Daoy (cell line): Measurements from ENCODE around the gene VCL. TPM values are rescaled to one million over a fixed set of nuclear protein-coding genes. Genes with fewer than 3 reads are reported as not detected.
A peak's percentile ranks its signal among the peaks of the same experiment; 100 is the strongest.

Source experiments
- DNase-seq: peaks from one replicate; pipeline ENCODE4 v3.0.0-alpha.2; 2015; ENCODE audit warnings: low read depth
- total RNA-seq: library from RNA; depleted of rRNA; stranded (reverse); fragments of >200 nt; shearing (Covaris generic); gene quantifications from 2 replicates; pipeline ENCODE4 v1.2.3, GENCODE V29; 2014

VCL gene
- total RNA-seq, 1 experiment from 2014 or later = 98.4 TPM

DNA sequence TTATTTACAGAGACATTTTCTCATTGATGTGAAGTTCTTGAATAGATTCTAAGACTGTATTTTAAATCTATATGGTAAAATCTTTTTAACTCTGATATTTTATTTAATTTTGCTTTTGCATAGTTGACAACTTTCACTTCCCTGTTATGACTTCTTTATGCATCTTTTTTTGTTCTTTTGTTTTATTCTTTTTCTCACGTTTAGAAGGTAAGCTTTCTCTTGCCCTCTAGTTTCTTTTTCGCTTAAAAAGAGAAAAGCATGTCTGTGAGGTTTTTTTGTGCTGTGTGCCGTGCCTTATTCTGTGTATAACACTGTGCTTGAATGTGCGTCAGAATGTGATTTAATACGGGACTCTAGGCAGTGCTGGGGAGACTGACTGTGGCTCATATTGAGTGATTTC, 78.0 kb downstream of the VCL start:
- DNase-seq = no peak

GRCh38 chr10:74076961-74077360, 79.0 kb downstream of the VCL start:
- DNase-seq = no peak

GRCh38 chr10:74077416-74077815, 79.5 kb downstream of the VCL start:
- no peak for DNase-seq

DNA sequence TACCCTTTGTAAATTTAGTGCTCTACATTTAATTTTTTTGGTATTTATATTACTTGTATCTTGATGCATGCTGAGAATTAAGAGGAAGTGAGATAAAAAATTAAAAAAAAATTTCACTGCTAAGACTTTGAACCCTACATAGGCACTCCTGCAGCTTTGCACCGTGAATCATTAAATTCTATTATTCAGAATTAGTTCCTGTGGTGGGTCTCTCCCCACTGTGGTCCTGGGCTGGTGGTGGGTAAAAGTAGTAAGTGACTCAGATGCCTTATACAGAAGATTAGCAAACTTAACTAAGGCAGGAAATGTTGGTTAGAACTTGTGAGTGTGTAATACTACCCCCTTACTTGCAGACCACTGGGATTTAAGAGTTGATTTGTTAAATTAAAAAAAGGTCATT, 80.1 kb downstream of the VCL start:
- peak; percentile 73 for DNase-seq

- DNase-seq = peak; percentile 31
Observed at GRCh38 chr10:74079028-74079935, 81.4 kb downstream of the VCL start.

DNA sequence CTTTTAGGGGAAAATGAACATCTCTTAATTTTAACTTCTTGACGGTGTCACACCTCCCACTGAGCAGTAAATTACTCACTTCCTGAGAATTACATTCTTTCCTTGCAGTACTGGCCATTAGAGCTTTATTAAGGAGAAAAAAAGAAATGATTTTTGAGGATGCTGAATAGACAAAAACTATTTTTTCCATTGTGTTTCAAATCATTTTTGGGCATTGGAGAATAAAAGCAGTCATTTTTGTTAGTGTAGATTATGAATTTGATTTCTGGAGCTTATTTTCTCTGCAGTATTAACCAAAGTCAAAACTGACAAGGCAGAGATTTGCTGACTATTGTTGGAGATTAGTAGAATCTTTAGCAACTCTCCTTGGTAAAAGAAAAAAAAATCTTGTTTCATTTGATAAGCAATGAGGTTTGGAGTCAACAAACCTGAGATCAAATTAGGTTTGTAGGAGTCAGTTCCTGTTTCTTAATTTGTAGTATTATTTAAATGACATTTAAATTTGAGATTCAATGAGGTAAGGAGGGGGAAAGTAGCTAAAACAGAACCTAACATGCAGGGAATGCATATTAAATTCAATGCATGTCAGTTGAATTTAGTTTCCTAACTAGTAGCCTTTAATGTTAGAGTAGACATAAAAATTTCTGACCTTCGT, 82.1 kb downstream of the VCL start:
- DNase-seq = peak; percentile 50

DNA sequence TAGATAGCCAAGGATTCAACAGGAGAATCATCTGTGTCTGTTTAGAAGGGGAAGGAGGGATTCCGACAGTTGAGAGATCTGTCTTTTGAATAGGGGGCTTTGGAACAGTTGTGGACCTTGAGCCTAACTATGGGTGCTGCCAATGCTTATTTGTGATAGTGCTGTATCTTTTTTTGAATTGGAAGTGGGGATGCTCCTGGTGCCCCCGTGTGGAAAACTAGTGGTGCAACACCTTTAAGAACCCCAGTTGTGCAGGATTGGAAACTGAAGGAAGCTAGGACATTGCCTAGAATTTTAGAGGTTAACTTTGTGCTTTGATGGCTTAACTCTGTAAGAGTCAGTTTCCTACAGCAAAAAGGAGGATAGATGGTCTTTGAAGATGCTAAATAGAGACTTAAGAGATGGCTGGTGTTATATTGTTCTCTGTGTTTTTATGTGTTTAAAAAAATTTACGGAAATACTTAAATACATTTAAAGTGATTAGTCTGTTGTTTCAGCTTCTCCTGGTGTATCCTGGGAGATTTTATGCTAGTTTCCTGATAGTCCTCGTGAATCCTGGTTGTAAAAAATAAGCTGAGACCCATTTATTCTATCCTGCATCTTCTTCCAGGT, 83.4 kb downstream of the VCL start:
- peak; percentile 55 for DNase-seq

DNA sequence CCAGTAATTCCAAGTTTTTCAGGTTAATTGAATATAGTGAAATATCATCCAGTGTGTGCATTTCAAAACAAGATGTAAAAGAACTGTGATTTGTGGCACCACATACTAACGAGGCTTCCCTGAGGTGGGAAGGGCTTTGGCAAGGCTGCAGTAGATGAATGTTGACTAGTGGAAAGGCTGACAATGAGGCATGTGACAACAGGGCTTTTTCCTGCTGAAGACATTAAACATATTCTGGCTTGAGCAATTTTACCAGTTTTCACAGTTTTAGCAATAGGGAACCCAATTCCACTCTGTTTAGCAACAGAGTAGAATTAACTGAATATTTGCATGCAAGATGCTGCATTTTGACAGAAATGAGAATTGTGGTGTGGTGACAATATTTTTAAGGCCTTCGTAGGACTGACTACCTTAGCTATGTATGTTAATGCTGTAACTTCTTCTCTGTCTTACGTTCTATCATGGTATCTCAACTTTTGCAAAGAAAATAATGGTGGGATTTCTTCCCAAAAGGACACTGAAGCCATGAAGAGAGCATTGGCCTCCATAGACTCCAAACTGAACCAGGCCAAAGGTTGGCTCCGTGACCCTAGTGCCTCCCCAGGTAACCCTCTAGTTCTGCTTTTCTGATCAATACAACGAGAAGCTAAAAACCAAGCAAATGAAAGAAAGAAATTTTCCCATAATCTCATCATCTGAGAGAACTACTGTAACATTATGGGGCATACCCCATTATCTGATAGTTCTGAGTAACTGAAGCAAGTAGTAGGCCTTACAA, 84.2 kb downstream of the VCL start:
- no peak for DNase-seq

DNA sequence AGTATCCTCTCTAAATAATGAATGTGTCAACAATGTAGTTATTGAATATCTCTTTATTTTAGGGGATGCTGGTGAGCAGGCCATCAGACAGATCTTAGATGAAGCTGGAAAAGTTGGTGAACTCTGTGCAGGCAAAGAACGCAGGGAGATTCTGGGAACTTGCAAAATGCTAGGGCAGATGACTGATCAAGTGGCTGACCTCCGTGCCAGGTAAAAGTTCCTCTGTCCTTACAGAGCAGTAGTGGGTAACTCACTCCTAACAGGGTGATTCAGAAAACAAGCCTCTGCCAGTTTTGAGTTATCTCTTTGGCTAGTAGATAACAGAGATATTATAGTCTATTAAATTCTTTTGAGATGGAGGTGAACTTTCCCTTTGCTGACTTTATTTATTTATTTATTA, 85.4 kb downstream of the VCL start:
- DNase-seq = no peak

- DNase-seq = no peak
Observed at GRCh38 chr10:74084955-74085354, 87.0 kb downstream of the VCL start.

DNA sequence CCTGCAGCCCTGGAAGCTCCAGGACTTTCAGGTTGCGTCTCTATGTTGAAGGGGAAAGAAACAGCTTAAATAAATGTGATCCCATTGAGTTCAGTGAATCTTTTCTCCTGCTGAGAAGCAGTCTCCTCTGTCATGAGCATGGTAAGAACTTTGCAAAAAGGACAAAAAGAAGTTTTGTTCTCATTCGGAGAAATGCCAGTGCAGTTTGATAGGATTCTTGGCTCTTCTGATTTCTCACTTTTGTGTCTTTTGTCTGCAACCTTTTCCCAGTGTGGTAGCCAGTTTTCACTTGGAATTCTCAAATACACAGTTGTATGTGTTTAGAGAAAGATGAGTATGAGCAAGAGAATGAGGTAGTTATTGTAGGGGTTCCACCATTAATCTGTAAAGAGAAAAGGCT, 88.4 kb downstream of the VCL start:
- no peak for DNase-seq

- DNase-seq = no peak
Observed at GRCh38 chr10:74088722-74089121, 90.8 kb downstream of the VCL start.

GRCh38 chr10:74092372-74092771, 94.5 kb downstream of the VCL start:
- DNase-seq = no peak

GRCh38 chr10:74093530-74094164, 95.7 kb downstream of the VCL start:
- no peak for DNase-seq

GRCh38 chr10:74094231-74094630, 96.3 kb downstream of the VCL start:
- DNase-seq = no peak

GRCh38 chr10:74096777-74097176, 98.9 kb downstream of the VCL start:
- DNase-seq = no peak

GRCh38 chr10:74097776-74098175, 99.9 kb downstream of the VCL start:
- no peak for DNase-seq

DNA sequence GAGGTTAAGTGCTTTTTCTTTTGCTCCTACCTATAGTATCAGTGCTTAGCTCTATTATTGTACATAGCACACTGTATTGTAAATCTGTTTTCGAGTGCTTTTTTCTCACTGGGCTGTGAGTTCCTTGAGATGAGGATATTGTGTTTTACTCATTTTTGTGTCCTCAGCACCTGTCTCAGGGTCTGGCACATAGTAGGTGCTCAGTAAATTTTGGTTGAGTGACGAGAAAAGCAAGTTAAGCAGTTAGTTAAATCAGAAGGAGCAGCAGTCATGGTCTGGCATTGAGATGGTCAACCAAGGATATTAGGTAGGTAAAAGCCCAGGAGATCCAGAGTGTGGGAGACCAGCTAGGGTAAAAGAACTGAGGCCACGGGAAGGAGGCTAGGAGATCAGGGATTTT, 101.5 kb downstream of the VCL start:
- DNase-seq = no peak

DNA sequence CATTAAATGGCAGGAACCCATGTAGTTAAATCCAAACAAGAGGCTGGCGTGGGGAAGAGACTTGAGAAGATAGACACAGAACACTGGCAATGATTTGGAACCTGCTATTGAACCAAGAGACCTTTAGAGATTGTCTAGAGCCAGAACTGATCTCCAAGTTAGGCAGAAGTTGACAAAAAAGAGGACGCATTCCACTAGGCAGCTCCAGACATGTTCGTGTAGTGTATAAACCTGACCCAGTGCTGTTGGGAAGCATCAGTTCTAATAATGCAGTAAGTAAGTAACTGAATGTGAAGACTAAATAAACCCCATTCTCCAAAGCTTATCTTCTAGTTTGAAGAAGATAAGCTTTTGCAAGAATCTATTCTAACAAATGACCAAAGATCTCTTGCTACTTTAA, 101.9 kb downstream of the VCL start:
- no peak for DNase-seq

- no peak for DNase-seq
Observed at GRCh38 chr10:74103560-74104258, 105.8 kb downstream of the VCL start.

- no peak for DNase-seq
Observed at GRCh38 chr10:74104480-74104879, 106.6 kb downstream of the VCL start.
